IPS-11a (cell line): ENCODE results near the gene ENTREP3.
A peak's percentile ranks its signal among the peaks of the same experiment; 100 is the strongest.
"Not testable (repeated sequence)": the region's sequence is repeated elsewhere in the genome, so short reads cannot be mapped to it uniquely, and the experiment has no call there.

ENCODE experiments used
- H3K4me3 ChIP-seq: one replicate; pipeline ENCODE4 v1.5.1; 2013; ENCODE audit warnings: low read depth, low read length, control low read depth

Gene ENTREP3

DNA sequence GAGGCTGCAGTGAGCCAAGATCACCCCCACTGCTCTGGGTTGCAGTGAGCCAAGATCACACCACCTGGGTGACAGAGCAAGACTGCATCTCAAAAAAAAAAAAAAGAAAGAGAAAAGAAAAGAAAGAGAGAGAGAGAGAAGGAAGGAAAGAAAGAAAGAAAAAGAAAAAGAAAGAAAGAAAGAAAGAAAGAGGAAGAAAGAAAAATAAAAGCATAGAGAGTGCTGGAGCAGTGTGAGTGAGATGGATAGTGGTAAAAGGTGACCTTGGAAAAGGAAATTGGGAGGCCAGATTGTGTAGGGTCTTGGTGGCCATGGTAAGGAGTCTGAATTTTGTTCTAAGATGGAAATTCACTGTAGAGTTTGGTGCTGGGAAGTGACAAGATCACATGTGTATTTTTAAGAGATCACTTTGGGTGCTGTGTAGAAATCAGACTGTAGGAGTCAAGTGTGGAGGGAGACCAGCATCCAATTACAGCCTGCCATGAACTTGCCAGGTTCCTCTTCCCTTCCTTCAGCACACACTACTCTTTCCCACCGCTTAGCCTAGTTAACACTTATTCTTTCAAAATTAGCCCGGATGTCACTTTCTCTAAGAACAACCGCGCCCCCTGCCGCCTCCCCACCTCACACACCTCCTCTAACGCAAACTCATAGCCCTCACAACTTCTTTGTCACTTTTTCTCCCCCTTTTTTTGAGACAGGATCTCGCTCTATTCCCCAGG lies 28.9 kb downstream of the ENTREP3 start:
- H3K4me3 ChIP-seq, result peak overlapping the region; percentile 76

DNA sequence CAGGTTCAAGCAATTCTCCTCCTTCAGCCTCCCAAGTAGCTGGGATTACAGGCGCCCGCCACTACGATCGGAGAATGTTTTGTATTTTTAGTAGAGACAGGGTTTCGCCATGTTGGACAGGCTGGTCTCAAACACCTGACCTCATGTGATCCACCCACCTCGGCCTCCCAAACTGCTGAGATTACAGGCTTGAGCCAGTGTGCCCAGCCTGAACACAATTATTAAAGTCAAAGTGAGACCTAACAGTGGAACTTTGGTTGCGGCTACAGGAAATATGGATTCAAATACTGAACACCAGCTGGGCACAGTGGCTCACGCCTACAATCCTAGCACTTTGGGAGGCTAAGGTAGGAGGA lies 29.9 kb downstream of the ENTREP3 start:
- not testable (repeated sequence) for H3K4me3 ChIP-seq

DNA sequence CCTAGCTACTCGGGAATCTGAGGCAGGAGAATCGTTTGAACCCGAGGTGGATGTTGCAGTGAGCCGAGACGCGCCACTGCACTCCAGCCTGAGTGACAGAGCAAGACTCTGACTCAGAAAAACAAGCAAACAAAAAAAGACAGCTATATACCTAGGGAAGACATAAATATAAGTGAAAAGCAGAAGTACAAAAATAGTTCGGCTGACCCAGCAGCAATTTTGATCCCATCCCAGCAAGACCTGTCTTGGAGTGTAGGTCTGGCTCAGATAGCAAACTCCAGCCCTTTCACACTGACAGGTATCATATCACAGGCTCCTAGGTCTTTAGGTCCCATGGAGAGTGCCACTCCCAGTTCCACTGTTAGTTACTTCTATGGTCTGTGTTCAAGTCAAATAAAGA lies 32.2 kb downstream of the ENTREP3 start:
- H3K4me3 ChIP-seq, result no peak overlapping the region

DNA sequence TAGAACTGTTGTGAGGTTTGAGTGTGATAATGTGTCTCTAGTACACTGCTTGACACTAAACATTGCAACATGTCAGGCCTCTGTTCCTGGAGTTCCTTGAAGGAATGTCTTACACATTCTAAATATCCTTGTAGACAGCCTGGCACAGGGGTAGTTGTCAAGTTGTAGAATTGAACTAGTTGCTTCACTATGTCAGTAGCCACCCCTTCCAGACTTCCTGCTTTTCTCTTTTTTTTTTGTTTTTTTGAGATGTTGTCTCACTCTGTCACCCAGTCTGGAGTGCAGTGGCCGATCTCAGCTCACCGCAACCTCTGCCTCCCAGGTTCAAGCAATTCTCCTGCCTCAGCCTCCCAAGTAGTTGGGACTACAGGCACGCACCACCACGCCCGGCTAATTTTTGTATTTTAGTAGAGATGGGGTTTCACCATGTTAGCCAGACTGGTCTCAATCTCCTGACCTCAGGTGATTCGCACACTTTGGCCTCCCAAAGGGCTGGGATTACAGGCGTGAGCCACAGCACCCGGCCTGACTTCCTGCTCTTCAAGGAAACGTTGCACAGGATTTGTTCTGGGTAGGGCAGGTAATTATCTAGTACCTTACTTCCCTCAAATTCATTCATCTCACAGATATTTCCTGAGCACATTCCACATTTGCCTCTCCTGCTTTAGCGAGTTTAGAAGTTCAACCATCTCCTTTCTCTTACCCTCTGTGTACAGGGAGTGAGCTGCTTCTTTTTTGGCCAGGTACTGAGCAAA lies 34.9 kb downstream of the ENTREP3 start:
- not testable (repeated sequence) for H3K4me3 ChIP-seq

DNA sequence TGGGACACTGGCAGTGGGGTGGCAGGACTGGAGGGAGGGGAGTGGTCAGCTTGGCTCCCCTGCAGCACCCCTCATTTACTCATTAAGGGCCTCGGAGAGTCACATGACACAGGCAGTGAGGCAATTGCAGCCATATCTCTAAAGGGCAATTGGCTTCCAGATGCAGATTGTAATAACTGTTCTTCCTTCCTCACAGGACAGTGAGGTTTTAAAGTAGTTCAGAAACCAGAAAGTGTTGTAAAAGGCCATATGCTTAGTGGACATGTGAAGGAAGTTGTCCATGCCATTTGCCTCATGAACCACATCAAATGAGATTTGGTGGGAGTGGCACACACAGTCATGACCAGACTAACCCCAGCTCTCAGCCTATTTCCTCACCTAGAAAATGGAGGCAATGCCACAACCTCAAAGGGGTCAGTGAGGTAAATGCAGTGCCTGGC lies 35.7 kb downstream of the ENTREP3 start:
- no peak overlapping the region for H3K4me3 ChIP-seq

DNA sequence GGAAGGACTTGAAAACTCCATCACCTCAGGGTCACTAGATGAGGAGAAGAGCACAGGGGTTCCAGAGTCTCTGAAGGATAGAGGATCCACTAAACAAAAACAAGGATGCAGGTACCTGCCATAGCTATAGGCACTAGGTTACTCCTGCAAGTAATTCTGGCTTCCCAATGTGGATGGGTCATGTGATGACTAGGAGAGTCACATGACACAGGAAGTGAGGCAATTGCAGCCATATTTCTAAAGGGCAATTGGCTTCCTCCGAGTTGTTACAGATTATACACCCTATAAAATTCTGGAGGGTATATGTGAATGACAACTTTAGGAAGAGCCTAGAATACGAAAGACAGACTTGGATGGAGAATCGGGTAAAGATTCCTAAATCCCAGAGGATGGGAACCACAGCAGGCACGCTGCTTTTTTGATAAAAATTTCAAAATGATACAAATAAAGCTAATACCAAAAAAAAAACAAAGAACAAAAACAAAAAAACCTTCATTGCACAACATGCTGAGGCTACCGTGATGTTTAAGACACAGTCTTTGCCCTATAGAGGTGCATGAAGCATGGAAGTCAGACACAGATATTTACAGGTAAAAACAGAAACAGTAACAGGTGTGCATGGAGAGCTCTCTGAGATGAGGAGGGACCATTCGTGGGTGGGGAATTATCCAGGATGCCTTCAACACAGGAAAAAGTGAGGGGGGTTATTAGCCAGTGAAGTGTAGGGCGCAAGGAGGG lies 36.3 kb downstream of the ENTREP3 start:
- no peak overlapping the region for H3K4me3 ChIP-seq

DNA sequence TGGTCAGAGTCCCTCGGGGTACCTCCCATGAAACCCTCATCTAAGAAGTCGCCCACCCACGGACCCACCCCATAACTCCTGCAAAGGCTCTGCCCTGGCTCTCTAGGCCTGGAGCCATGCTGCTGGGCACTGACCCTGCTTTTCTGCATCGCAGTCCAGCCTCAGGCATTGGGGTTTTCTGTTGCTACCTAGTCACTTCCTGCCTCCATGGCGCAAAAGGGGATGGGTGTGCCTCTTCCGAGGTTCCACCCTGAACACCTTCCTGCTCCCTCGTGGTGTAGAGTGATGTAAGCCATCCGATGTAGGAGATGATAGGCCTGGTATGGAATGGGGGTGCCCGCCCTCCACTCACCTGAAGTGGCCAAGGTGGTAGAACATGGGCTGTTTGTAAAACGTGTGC lies 40.6 kb downstream of the ENTREP3 start:
- H3K4me3 ChIP-seq, result not testable (repeated sequence)

DNA sequence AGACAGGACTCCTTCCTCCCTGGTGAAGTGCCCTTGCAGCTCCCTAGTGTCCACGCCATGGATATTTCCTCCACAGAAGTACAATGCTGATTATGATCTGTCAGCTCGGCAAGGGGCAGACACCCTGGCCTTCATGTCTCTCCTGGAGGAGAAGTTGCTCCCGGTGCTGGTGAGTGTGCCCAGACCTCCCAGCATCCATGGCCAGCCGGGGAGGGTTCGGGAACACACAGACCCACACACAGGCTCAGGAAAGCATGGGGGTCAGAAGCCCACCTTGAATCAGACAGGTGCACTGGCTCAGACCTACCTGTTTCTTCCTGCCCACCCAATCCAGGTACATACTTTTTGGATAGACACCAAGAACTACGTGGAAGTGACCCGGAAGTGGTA lies 43.2 kb downstream of the ENTREP3 start:
- not testable (repeated sequence) for H3K4me3 ChIP-seq

DNA sequence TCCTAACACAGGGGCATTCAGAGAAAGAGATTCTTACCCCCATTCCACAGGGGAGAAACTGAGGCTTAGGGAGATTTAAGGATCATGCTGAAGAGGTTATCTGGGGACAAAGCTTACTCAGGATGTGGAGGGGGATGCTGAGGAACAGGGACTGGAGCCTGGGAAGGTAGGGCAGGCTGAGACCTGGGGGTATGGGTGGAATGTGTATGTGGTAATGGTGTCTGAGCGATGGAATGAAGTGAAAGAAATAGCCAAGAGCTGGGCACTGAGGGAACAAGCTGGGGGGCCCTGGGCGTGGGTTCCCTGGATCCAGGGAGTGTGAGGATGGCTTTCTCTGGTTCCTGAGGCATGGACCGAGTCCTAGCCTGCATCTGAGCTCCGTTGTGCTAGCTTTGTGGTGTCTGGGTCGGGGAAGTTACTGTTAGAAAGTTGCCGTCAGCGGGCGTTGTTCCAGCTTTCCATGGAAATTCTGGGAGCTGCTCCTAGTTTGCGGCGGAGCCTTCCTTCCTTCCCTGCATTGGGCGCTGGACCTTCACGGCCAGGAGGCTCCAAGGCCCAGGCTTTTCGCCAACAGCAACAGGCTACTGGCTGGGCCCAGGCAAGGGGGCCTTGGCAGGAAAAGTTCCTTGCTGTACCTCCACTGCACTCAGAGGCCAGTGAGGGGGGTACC lies 43.8 kb downstream of the ENTREP3 start:
- H3K4me3 ChIP-seq, result not testable (repeated sequence)

DNA sequence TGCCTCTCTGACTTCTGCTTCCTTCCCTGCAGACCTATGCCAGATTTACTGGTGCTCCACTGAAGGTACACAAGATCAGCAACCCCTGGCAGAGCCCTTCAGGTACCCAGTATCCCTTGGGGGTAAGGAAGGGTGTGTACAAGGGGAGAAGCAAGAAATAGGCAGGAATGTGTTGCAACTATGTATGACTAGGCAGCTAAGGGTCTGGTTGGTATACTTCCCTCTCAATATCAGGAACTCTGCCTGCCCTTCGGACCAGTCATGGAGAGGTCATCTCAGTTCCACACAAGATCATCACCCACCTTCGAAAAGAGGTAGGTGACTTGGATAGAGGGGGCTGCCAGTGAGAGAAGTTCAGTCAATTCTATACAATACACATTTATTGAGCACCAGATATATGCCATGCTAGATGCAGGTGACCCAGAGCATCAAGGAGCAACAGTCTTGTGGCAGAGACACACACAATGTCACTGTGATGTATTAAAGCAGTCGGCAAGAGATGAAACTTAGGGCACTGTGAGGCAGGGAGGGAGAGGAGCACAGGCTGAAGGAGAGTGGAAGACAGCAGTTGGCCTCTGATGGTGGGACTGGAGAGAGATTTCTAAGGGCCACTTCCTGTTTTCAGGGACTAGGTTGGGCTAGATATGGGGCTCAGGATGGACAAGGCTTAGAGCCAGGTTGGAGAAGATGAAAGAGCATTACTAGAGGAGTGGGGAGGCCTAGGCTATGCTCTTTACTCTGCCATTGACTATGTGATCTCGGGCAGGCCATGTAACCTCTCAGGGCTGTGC lies 44.8 kb downstream of the ENTREP3 start:
- no peak overlapping the region for H3K4me3 ChIP-seq

DNA sequence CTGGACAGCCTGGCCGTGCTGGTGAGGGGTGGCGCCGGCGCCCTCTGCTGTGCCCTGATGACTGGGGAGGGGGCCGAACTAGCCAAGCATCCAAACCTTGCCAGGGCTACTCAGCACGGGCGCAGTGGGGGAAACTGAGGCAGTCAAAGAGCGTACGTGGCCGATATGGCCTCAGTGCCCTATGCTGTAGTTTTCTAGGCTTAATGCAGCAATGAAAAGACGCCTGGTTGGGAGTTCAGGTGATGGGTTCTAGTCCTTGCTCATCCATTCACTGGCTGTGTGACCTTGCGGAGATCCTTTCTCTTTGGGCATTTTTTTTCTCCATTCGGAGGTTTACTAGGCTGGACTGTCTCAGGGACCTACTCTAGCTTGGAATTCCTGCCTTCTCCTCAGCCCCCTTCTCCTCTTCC lies 46.0 kb downstream of the ENTREP3 start:
- peak overlapping the region; percentile 91 for H3K4me3 ChIP-seq

DNA sequence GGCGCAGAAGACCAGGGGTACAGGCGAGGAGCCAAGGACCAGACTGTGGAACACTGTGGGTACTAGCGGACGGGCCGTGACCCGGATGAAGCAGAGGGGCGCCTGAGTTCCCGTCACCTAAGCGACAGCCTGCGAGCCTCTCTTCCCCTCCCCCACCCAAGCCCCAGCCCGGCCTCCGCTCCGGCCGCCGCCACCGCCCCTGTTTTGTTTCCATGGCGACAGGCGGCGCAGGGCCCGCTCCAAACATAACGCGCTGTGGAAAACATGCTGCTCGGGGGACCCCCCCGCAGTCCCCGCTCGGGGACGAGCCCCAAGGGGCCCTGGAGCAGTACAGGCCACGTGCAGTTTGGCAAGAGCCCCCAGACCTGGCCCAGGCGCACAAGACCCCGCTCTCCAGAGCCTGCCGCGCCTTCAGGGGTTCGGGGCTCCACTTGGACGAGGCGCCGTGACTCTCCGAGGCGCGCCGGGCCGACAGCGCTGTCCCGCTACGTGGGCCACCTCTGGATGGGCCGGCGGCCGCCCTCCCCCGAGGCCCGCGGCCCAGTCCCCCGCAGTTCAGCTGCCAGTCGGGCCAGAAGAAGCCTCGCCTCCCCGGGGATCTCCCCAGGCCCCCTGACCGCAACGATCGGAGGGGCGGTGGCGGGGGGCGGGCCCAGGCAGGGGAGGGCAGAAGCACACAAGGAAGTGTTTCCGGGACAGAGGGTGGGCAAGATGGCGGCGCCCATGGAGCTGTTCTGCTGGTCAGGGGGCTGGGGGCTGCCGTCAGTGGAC lies 46.6 kb downstream of the ENTREP3 start, which contains the start of gene MTX1:
TSS of gene MTX1 (plus strand) at position 155 of the 771 bp plus-strand sequence. CDS start at position 265, 110 bp downstream.
- peak within 1 kb of the TSS; percentile 91 for H3K4me3 ChIP-seq

DNA sequence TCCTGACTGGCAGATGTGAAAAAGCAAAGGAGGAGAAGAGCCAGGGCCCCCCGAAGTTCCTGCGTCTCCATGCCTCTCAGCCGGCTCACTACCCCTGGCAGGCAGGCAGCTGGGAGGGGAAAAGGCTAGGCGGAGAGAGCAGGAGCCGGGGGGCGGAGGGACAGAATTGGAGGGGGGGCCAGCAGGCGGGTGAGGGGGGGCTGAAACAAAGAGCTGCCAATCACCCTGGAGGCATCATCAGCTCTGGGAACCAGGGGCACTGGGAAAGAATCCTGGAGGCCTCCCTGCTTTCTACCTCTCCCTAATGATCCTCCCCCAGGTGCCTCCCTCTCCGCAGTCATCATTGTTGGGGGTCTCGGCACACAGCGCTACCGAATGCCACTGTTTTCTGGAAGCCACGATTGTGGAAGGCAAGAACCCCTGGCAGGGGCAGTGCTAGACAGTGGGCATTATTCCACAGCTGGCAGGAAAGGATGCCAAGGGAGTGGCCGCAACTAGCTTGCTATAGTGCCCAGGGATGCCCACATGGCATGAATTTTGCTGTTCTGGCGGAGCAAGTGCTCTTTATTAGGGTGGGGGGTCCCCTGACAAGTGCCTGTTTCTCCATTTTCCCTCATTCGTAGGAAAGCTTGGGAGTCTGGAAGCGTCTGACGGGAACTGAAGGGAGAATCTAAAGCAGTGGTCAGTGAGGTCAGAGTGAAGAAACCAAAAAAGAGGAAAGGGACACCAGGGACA lies 47.3 kb downstream of the ENTREP3 start, which contains the start of gene THBS3:
TSS of gene THBS3 (minus strand) at position 92 of the 735 bp plus-strand sequence. CDS start at position 71, 21 bp downstream.
- H3K4me3 ChIP-seq, result peak within 1 kb of the TSS; percentile 91

DNA sequence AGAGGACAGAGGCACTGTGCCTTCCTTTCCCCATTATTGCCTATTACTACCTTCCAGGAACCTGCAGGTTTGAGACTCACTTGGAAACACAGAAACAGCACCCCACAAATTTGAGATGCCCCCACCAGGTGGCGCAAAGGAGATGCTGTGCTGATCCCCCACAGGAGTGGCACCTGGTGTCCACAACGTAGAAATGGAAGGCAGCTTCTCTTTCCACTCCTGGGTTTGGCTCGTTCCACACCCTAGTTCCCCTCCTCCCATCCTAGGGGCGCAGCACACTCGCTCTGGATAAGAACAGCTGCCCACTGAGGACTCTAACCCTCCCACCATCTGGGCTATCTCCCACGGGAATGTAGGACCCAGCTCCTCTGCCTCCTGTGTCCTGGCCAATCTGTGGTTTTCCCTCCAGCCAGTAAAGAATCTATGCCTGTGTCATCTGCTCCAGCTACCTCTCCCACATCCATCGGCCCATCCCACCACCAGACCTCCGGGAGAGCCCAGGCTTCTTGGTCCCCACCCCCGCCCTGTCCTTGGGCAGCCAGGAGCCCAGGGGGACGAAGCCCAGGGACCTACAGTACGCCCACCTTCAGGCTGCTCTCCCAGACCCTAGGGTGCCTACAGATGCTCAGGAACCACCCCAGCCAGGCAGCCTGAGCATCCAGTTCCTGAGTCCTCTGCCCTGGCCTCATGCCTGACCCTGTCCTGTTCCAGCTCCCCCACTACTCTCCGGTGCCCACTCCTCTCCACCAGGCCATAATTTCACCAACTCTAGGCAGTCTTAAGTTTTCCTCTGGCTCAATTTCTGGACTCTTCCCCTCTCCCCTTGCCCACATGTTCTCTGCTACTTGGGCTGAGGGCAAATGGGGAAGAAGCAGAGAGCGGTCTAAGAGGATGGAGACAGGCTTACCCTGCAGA lies 48.1 kb downstream of the ENTREP3 start:
- H3K4me3 ChIP-seq, result peak overlapping the region; percentile 13

DNA sequence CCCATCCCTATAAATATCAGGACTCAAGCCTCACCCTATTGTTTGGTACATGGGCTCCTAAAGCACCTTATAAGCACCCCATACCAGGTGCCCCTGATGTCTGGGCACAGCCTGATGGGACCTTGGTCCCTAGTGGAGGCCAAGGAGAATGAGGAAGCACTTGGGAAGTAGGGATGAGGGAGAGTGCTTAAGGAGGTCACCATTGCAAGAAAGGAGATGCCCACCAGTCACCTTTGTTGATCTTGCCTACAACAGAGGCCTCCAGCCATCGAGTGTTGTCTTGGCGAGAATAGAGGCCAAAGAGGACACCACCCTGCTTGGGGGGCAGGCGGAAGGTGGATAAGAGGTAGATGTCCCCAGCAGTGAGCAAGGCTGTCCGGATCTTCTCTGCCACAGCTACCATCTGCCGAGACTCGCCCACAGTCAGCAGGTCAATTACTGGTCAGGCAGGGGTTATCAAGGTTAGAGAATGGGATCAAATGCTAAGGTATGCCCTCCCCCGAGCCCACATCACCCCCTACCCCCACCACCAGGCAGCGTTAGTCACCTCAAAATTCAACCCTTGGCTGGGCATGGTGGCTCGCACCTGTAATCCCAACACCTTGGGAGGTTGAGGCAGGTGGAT lies 49.2 kb downstream of the ENTREP3 start:
- H3K4me3 ChIP-seq, result no peak overlapping the region

DNA sequence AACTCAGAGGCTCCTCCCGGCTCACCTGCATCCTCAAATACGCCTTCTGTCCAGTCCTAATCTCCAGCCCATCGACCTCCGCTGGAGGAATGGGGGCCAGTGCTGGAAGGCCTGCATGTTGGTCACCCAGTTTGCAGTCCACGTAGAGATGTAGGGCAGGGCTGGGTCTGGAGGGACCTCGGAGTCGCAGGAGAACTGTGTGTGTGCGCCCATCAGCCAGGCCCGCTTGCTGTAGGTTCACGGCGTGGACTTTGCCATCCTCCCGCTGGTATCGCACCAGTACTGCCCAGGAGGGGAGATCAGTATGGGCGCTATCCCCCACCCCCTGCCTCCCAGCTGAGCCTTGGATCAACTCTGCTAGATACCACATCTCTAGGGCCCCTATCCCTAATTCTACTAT lies 50.2 kb downstream of the ENTREP3 start:
- H3K4me3 ChIP-seq, result no peak overlapping the region
